Measurements from ENCODE around the gene KLHL42. TPM values are rescaled to one million over a fixed set of nuclear protein-coding genes. Genes with fewer than 3 reads are reported as not detected.
"Not testable (repeated sequence)": the region's sequence is repeated elsewhere in the genome, so short reads cannot be mapped to it uniquely, and the experiment has no call there.

Gene KLHL42
- total RNA-seq, 2 experiments from 2014 or later = 12.8 to 13.2 TPM

DNA sequence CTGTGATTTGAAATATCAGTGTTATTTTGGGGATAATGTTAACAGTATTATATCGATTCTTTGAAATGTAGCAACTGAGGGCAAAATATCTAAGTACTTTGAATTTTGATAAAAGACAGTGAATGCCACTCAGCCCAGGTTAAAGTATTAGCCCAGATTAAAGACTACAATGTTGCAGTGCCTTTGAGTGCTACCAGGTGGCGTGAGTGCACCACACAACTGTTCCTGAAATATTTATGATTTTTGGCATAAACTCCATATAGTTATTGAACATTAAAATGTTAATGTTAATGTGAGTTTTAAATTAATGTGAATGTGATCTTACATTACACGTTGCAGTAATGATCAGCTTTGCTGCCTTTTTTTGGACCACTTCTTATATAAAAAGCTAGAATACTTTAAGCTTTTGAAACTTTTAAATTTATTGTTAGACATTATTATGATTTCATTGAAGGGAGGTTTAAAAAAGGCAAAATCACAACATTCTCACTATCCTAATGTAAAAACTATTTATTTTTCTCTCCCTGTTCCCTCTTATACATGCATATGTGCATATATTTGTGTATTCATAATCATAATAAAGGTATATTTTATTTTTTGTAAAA lies 46.9 kb upstream of the KLHL42 start:
- Histone ChIP-seq H3K4me1 (ENCODE audit: insufficient read depth, low read length) (no peaks in the 10 kb centered on the region), H3K27me3 (ENCODE audit: control insufficient read depth in 1 of 2, insufficient read depth in 2 of 2, low read length in 2 of 2) (no peaks in the 10 kb centered on the region), H3K27ac (ENCODE audit: low read depth in 1 of 2, low read length in 2 of 2) (no peak overlapping the region), H3K36me3 (ENCODE audit: insufficient read depth, low read length) (peaks cover 50% of the 10 kb centered on the region), H3K9me3 (ENCODE audit: control insufficient read depth in 1 of 2, insufficient read depth in 1 of 2, low read length in 2 of 2) (no peaks in the 10 kb centered on the region), H3K4me3 (ENCODE audit: low read length) (no peak overlapping the region)
- H3K9me3 Mint-ChIP-seq = no peaks in the 10 kb centered on the region
- H3K4me1 Mint-ChIP-seq (ENCODE audit: low read depth) = no peaks in the 10 kb centered on the region
- ATAC-seq (ENCODE audit: poor library complexity) = peak; percentile 78
- H3K36me3 Mint-ChIP-seq (ENCODE audit: low read depth) = peaks cover 87% of the 10 kb centered on the region
- no peak overlapping the region for H3K27ac Mint-ChIP-seq
- no peak overlapping the region for H3K4me3 Mint-ChIP-seq
- ChIA-PET POLR2A (no interaction called here), CTCF (interaction anchor here (0.6 to 2.6 kb wide), 4 partner anchors 12 to 207 kb away, joined by 3 to 12 read pairs (median 8); no protein-coding TSS in a partner anchor)
- H3K27me3 Mint-ChIP-seq = no peaks in the 10 kb centered on the region
- intact Hi-C loops (cut with DNase I, micrococcal nuclease) = loop anchor here (1.0 to 10.0 kb wide), 5 partner anchors 88 to 1582 kb away; no protein-coding TSS in a partner anchor
- peak in 12 of 14 experiments; percentile 12 to 65 (median 30) for DNase-seq
- TF ChIP-seq, protein P1, sequence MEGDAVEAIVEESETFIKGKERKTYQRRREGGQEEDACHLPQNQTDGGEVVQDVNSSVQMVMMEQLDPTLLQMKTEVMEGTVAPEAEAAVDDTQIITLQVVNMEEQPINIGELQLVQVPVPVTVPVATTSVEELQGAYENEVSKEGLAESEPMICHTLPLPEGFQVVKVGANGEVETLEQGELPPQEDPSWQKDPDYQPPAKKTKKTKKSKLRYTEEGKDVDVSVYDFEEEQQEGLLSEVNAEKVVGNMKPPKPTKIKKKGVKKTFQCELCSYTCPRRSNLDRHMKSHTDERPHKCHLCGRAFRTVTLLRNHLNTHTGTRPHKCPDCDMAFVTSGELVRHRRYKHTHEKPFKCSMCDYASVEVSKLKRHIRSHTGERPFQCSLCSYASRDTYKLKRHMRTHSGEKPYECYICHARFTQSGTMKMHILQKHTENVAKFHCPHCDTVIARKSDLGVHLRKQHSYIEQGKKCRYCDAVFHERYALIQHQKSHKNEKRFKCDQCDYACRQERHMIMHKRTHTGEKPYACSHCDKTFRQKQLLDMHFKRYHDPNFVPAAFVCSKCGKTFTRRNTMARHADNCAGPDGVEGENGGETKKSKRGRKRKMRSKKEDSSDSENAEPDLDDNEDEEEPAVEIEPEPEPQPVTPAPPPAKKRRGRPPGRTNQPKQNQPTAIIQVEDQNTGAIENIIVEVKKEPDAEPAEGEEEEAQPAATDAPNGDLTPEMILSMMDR (IDR thresholded peaks at IDR 0.05) = peak; percentile 87

DNA sequence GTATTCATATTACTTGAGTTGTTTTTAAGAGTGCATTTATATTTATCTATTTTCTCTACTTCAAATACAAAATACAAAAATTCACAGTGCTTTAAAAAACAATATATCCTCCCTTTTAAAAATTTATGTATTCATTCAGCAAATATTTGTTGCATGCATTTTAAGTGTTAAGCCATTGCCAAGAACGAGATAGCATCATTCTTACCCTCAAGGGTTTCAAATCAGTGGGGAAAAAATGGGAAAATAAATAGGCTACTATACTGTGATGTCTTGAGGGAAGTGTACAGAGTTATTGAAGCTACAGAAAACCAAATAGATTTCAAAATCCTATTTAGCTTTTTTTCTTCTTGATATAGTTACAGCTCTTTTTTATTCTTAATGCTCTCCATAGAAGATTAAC lies 46.2 kb upstream of the KLHL42 start:
- TF ChIP-seq, protein P1 (IDR thresholded peaks at IDR 0.05) = no peak
- no peak for ATAC-seq (ENCODE audit: poor library complexity)
- Mint-ChIP-seq H3K27me3 (no peaks in the 10 kb centered on the region), H3K36me3 (ENCODE audit: low read depth) (peaks cover 85% of the 10 kb centered on the region), H3K4me3 (no peak overlapping the region), H3K9me3 (no peaks in the 10 kb centered on the region), H3K27ac (no peak overlapping the region), H3K4me1 (ENCODE audit: low read depth) (no peaks in the 10 kb centered on the region)
- H3K4me3 ChIP-seq (ENCODE audit: low read length) = no peak overlapping the region
- no peaks in the 10 kb centered on the region for H3K4me1 ChIP-seq (ENCODE audit: insufficient read depth, low read length)
- no peak for DNase-seq
- H3K36me3 ChIP-seq (ENCODE audit: insufficient read depth, low read length) = peaks cover 48% of the 10 kb centered on the region
- CTCF ChIA-PET = interaction anchor here (1.5 to 2.6 kb wide), 2 partner anchors 88 to 207 kb away, joined by 11 to 12 read pairs; no protein-coding TSS in a partner anchor
- H3K9me3 ChIP-seq (ENCODE audit: control insufficient read depth in 1 of 2, insufficient read depth in 1 of 2, low read length in 2 of 2) = no peaks in the 10 kb centered on the region
- POLR2A ChIA-PET = no interaction called here
- no peaks in the 10 kb centered on the region for H3K27me3 ChIP-seq (ENCODE audit: control insufficient read depth in 1 of 2, insufficient read depth in 2 of 2, low read length in 2 of 2)
- intact Hi-C loops (cut with DNase I, micrococcal nuclease) = loop anchor here (1.0 to 10.0 kb wide), 6 partner anchors 88 to 1581 kb away; no protein-coding TSS in a partner anchor
- no peak overlapping the region for H3K27ac ChIP-seq (ENCODE audit: low read depth in 1 of 2, low read length in 2 of 2)

DNA sequence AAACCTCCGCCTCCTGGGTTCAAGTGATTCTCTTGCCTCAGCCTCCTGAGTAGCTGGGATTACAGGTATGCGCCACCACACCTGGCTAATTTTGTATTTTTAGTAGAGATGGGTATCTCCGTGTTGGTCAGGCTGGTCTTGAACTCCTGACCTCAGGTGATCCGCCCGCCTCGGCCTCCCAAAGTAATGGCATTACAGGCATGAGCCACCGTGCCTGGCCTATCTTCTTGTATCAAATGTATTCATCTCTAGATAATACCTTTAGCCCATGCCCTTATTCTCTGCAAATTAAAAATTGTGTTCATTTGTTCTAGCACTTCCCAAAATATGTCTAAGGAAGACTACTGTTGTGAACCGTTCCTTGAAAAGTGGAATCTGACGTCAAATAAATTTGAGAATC lies 45.7 kb upstream of the KLHL42 start:
- H3K4me1 Mint-ChIP-seq (ENCODE audit: low read depth); POLR2A ChIA-PET; H3K27me3 ChIP-seq (ENCODE audit: control insufficient read depth in 1 of 2, insufficient read depth in 2 of 2, low read length in 2 of 2); H3K9me3 Mint-ChIP-seq; ATAC-seq (ENCODE audit: poor library complexity); H3K4me1 ChIP-seq (ENCODE audit: insufficient read depth, low read length); DNase-seq; H3K27me3 Mint-ChIP-seq; H3K27ac Mint-ChIP-seq; H3K27ac ChIP-seq (ENCODE audit: low read depth in 1 of 2, low read length in 2 of 2); H3K4me3 Mint-ChIP-seq; H3K9me3 ChIP-seq (ENCODE audit: control insufficient read depth in 1 of 2, insufficient read depth in 1 of 2, low read length in 2 of 2); H3K4me3 ChIP-seq (ENCODE audit: low read length): not testable (repeated sequence)
- CTCF ChIA-PET = interaction anchor here (1.5 to 2.6 kb wide), 2 partner anchors 87 to 206 kb away, joined by 4 to 11 read pairs; no protein-coding TSS in a partner anchor
- peaks cover 47% of the 10 kb centered on the region for H3K36me3 ChIP-seq (ENCODE audit: insufficient read depth, low read length)
- peaks cover 84% of the 10 kb centered on the region for H3K36me3 Mint-ChIP-seq (ENCODE audit: low read depth)
- intact Hi-C loops (cut with DNase I, micrococcal nuclease) = loop anchor here (2.0 to 10.0 kb wide), 3 partner anchors 88 to 1580 kb away; no protein-coding TSS in a partner anchor
